Right atrium auricular region (tissue), 2 donors: ENCODE results near the gene LGR5. TPM values are rescaled to one million over a fixed set of nuclear protein-coding genes. Genes with fewer than 3 reads are reported as not detected.

Experiments used
- DNase-seq: peaks from one replicate; pipeline ENCODE4 v3.0.0-alpha.2; 2019; ENCODE audit warnings: low spot score
- H3K27ac ChIP-seq, 2 donors: fragments of 200-600 bp; sonication (generic); 1 replicate in 1 of 2; 2 replicates in 1 of 2; pipeline ENCODE4 v1.5.1; 2016 to 2019
- H3K27me3 ChIP-seq, 2 donors: fragments of 200-600 bp; sonication (generic); one replicate each; pipeline versions ENCODE4 v1.5.1 to v1.6.0; 2017 to 2019
- H3K36me3 ChIP-seq: fragments of 200-600 bp; sonication (generic); one replicate; pipeline ENCODE4 v1.5.1; 2016
- H3K4me1 ChIP-seq, 2 donors: fragments of 200-600 bp; sonication (generic); one replicate each; pipeline versions ENCODE4 v1.5.1 to v1.6.0; 2017 to 2019
- H3K4me3 ChIP-seq, 2 donors: fragments of 200-600 bp; sonication (generic); 1 replicate in 1 of 2; 2 replicates in 1 of 2; pipeline ENCODE4 v1.5.1; 2017 to 2019; ENCODE audit warnings: mild to moderate bottlenecking in 1 of 2, moderate library complexity in 1 of 2
- H3K9me3 ChIP-seq, 2 donors: fragments of 200-600 bp; sonication (generic); one replicate each; pipeline ENCODE4 v1.5.1; 2019
- CTCF ChIP-seq, 2 donors: fragments of 200-600 bp; sonication (generic); IDR thresholded peaks; one replicate each; pipeline ENCODE4 v1.5.1; 2019; ENCODE audit warnings: antibody characterized with exemption in 2 of 2
- total RNA-seq, 2 donors: library from RNA; depleted of rRNA; stranded (reverse); fragments of >200 nt; gene quantifications; one replicate each; pipeline ENCODE4 v1.1.0, GENCODE V29; 2016

LGR5 gene
- total RNA-seq, 2 donors from 2014 or later, result 0.19 to 0.31 TPM

GRCh38 chr12:71465796-71466195, 26.2 kb downstream of the LGR5 start:
- H3K9me3 ChIP-seq, result no peaks in the 10 kb centered on the region
- H3K27ac ChIP-seq, result no peak overlapping the region
- no peak overlapping the region for H3K4me3 ChIP-seq
- no peaks in the 10 kb centered on the region for H3K36me3 ChIP-seq
- H3K27me3 ChIP-seq, result no peaks in the 10 kb centered on the region
- DNase-seq, result no peak
- no peak for TF ChIP-seq CTCF (IDR thresholded peaks at IDR 0.05)
- H3K4me1 ChIP-seq, result no peaks in the 10 kb centered on the region

- no peak for DNase-seq
- no peaks in the 10 kb centered on the region for H3K27me3 ChIP-seq
- H3K4me3 ChIP-seq, result no peak overlapping the region
- TF ChIP-seq CTCF (IDR thresholded peaks at IDR 0.05), result no peak
- no peaks in the 10 kb centered on the region for H3K36me3 ChIP-seq
- no peaks in the 10 kb centered on the region for H3K9me3 ChIP-seq
- H3K27ac ChIP-seq, result no peak overlapping the region
- H3K4me1 ChIP-seq, result no peaks in the 10 kb centered on the region
Measured at GRCh38 chr12:71469258-71469750, 29.7 kb downstream of the LGR5 start.

- no peaks in the 10 kb centered on the region for H3K4me1 ChIP-seq
- no peak overlapping the region for H3K27ac ChIP-seq
- no peaks in the 10 kb centered on the region for H3K9me3 ChIP-seq
- H3K4me3 ChIP-seq, result no peak overlapping the region
- no peaks in the 10 kb centered on the region for H3K36me3 ChIP-seq
- H3K27me3 ChIP-seq, result no peaks in the 10 kb centered on the region
- TF ChIP-seq CTCF (IDR thresholded peaks at IDR 0.05), result no peak
- DNase-seq, result no peak
Measured at GRCh38 chr12:71472441-71472911, 32.9 kb downstream of the LGR5 start.

- H3K4me3 ChIP-seq, result no peak overlapping the region
Measured at GRCh38 chr12:71474791-71475190, 35.2 kb downstream of the LGR5 start.

GRCh38 chr12:71475280-71475679, 35.7 kb downstream of the LGR5 start:
- DNase-seq, result peak; percentile 59
- Histone ChIP-seq H3K4me3 (no peak overlapping the region), H3K36me3 (no peaks in the 10 kb centered on the region), H3K27me3 (no peaks in the 10 kb centered on the region), H3K4me1 (no peaks in the 10 kb centered on the region), H3K27ac (peak overlapping the region in 1 of 2 donors; percentile 12), H3K9me3 (no peaks in the 10 kb centered on the region)
- TF ChIP-seq CTCF (IDR thresholded peaks at IDR 0.05), result no peak

More at GRCh38 chr12:71474791-71475190, 35.2 kb downstream of the LGR5 start:
- Histone ChIP-seq H3K4me1 (no peaks in the 10 kb centered on the region), H3K27ac (peak overlapping the region in 1 of 2 donors; percentile 12), H3K9me3 (no peaks in the 10 kb centered on the region), H3K27me3 (no peaks in the 10 kb centered on the region), H3K36me3 (no peaks in the 10 kb centered on the region)
- DNase-seq, result no peak
- TF ChIP-seq CTCF (IDR thresholded peaks at IDR 0.05), result no peak

GRCh38 chr12:71476513-71476912, 36.9 kb downstream of the LGR5 start:
- Histone ChIP-seq H3K36me3 (no peaks in the 10 kb centered on the region), H3K27me3 (no peaks in the 10 kb centered on the region), H3K27ac (no peak overlapping the region), H3K9me3 (no peaks in the 10 kb centered on the region), H3K4me1 (no peaks in the 10 kb centered on the region), H3K4me3 (no peak overlapping the region)
- no peak for DNase-seq
- TF ChIP-seq CTCF (IDR thresholded peaks at IDR 0.05), result no peak
